IMR-90 (cell line): Measurements from ENCODE around the gene NUB1. TPM values are rescaled to one million over a fixed set of nuclear protein-coding genes. Genes with fewer than 3 reads are reported as not detected.

Experiments
- ATAC-seq: fragments of 200-7000 bp; cut with Tn5 transposase; 2 replicates; pipeline ENCODE4 v1.9.1; 2020; ENCODE audit warnings: low read depth, mild to moderate bottlenecking, moderate library complexity
- BruUV-seq: library from RNA; stranded (reverse); fragments of 400-500 nt; replicated peaks from 2 replicates; lab custom pipeline; 2021; lab: Mats Ljungman, UMichigan
- CTCF ChIA-PET: fragments of 300-600 bp; formaldehyde crosslinking; extraction: SDS; loops from one replicate; lab custom pipeline; 2021; ENCODE audit warnings: antibody characterized with exemption; lab: Yijun Ruan, JAX
- POLR2A ChIA-PET: fragments of 300-600 bp; sonication (Branson Sonifier 250); formaldehyde crosslinking; loops from one replicate; lab custom pipeline; 2022; ENCODE audit warnings: antibody characterized with exemption; ENCODE audit not compliant: unreplicated experiment; lab: Charles Lee
- DNase-seq: peaks from one replicate; pipeline ENCODE4 v3.0.0; 2013
- H2AFZ ChIP-seq: replicated peaks from 2 replicates; pipeline ENCODE3; 2013; ENCODE audit warnings: low read length, mild to moderate bottlenecking; ENCODE audit not compliant: poor library complexity
- H2AK5ac ChIP-seq: 2 replicates; pipeline ENCODE4 v1.6.1; 2013; ENCODE audit warnings: low read depth, low read length, inconsistent platforms
- H2AK9ac ChIP-seq: replicated peaks from 2 replicates; pipeline ENCODE3; 2013; ENCODE audit warnings: mild to moderate bottlenecking, low read depth, low read length, moderate library complexity; ENCODE audit not compliant: poor library complexity
- H2BK120ac ChIP-seq: 2 replicates; pipeline ENCODE4 v1.6.1; 2013; ENCODE audit warnings: low read depth, low read length, inconsistent platforms
- H2BK15ac ChIP-seq: 3 replicates; pipeline ENCODE4 v1.6.1; 2013; ENCODE audit warnings: low read depth, low read length, inconsistent platforms
- H2BK20ac ChIP-seq: 2 replicates; pipeline ENCODE4 v1.6.1; 2013; ENCODE audit warnings: low read depth, mild to moderate bottlenecking, inconsistent platforms, low read length, moderate library complexity
- H2BK5ac ChIP-seq: 2 replicates; pipeline ENCODE4 v1.6.1; 2013; ENCODE audit warnings: mild to moderate bottlenecking, low read depth, low read length, inconsistent platforms; ENCODE audit not compliant: poor library complexity, severe bottlenecking
- H3K14ac ChIP-seq: replicated peaks from 2 replicates; pipeline ENCODE4 v1.6.1; 2013; ENCODE audit warnings: low read depth, low read length, inconsistent platforms
- H3K18ac ChIP-seq: 2 replicates; pipeline ENCODE4 v1.6.1; 2013; ENCODE audit warnings: low read depth, low read length, control low read depth
- H3K23ac ChIP-seq: 2 replicates; pipeline ENCODE4 v1.6.1; 2013; ENCODE audit warnings: low read depth, low read length, inconsistent platforms
- H3K27ac ChIP-seq: 2 replicates; pipeline ENCODE4 v1.5.1; 2013; ENCODE audit warnings: mild to moderate bottlenecking, control low read depth, low read length; ENCODE audit not compliant: insufficient read depth
- H3K27me3 ChIP-seq: 2 replicates; pipeline ENCODE4 v1.6.1; 2013; ENCODE audit warnings: low read length; ENCODE audit not compliant: control insufficient read depth, insufficient read depth
- H3K36me3 ChIP-seq: 2 replicates; pipeline ENCODE4 v1.6.1; 2013; ENCODE audit warnings: low read length, mixed read lengths; ENCODE audit not compliant: control insufficient read depth, insufficient read depth
- H3K4ac ChIP-seq: 2 replicates; pipeline ENCODE4 v1.6.1; 2013; ENCODE audit warnings: low read depth, low read length, inconsistent platforms
- H3K4me1 ChIP-seq: 2 replicates; pipeline ENCODE4 v1.6.1; 2013; ENCODE audit warnings: low read length, mixed read lengths; ENCODE audit not compliant: control insufficient read depth, insufficient read depth
- H3K4me2 ChIP-seq: 2 replicates; pipeline ENCODE4 v1.6.1; 2013; ENCODE audit warnings: low read depth, mild to moderate bottlenecking, control low read depth, low read length, moderate library complexity
- H3K4me3 ChIP-seq: 2 replicates; pipeline ENCODE4 v1.5.1; 2013; ENCODE audit warnings: low read depth, mild to moderate bottlenecking, control low read depth, low read length, moderate library complexity; ENCODE audit not compliant: insufficient read depth
- H3K56ac ChIP-seq: 2 replicates; pipeline ENCODE4 v1.6.1; 2013; ENCODE audit warnings: low read length, inconsistent platforms; ENCODE audit not compliant: insufficient read depth; ENCODE audit errors: extremely low read depth
- H3K79me1 ChIP-seq, 2 experiments: 2 replicates each; pipeline ENCODE4 v1.6.1; 2013; ENCODE audit warnings: low read length in 2 of 2, inconsistent platforms in 1 of 2, low read depth in 1 of 2
- H3K9ac ChIP-seq: 2 replicates; pipeline ENCODE4 v1.6.1; 2013; ENCODE audit warnings: low read depth, low read length, control low read depth
- H3K9me1 ChIP-seq: 2 replicates; pipeline ENCODE4 v1.6.1; 2013; ENCODE audit warnings: low read length, inconsistent platforms; ENCODE audit not compliant: insufficient read depth
- H3K9me3 ChIP-seq: 2 replicates; pipeline ENCODE4 v1.6.1; 2013; ENCODE audit warnings: low read length; ENCODE audit not compliant: control insufficient read depth, insufficient read depth
- H4K20me1 ChIP-seq: 2 replicates; pipeline ENCODE4 v1.6.1; 2013; ENCODE audit warnings: low read length, inconsistent platforms; ENCODE audit not compliant: insufficient read depth
- H4K5ac ChIP-seq: 2 replicates; pipeline ENCODE4 v1.6.1; 2013; ENCODE audit warnings: mild to moderate bottlenecking, low read depth, low read length, control low read depth
- H4K8ac ChIP-seq, 2 experiments: 2 replicates each; pipeline ENCODE4 v1.6.1; 2013; ENCODE audit warnings: low read depth in 2 of 2, low read length in 2 of 2, control low read depth in 1 of 2, inconsistent platforms in 1 of 2
- H4K91ac ChIP-seq: 2 replicates; pipeline ENCODE4 v1.6.1; 2013; ENCODE audit warnings: low read depth, low read length, inconsistent platforms; ENCODE audit not compliant: insufficient read depth
- BHLHE40 ChIP-seq: fragments of 150-350 bp; IDR thresholded peaks from 2 replicates; pipeline ENCODE4 v1.6.1; 2016; ENCODE audit warnings: mild to moderate bottlenecking, low read depth, low read length
- CEBPB ChIP-seq: IDR thresholded peaks from 2 replicates; pipeline ENCODE4 v1.6.1; 2012; ENCODE audit warnings: low read depth, low read length, improper control_type of control experiment
- CHD1 ChIP-seq: IDR thresholded peaks from 2 replicates; pipeline ENCODE4 v1.6.1; 2012; ENCODE audit warnings: low read depth, low read length, improper control_type of control experiment
- FOS ChIP-seq: fragments of 150-350 bp; IDR thresholded peaks from 2 replicates; pipeline ENCODE4 v1.6.1; 2016; ENCODE audit warnings: low read depth, low read length
- MAZ ChIP-seq: IDR thresholded peaks from 2 replicates; pipeline ENCODE4 v1.6.1; 2012; ENCODE audit warnings: low read depth, mild to moderate bottlenecking, low read length, improper control_type of control experiment, moderate library complexity, borderline replicate concordance
- MXI1 ChIP-seq: IDR thresholded peaks from 2 replicates; pipeline ENCODE4 v1.6.1; 2012; ENCODE audit warnings: low read depth, mild to moderate bottlenecking, low read length, moderate library complexity, borderline replicate concordance
- POLR2A ChIP-seq: IDR thresholded peaks from 2 replicates; pipeline ENCODE4 v1.6.1; 2012; ENCODE audit warnings: mild to moderate bottlenecking, low read depth, low read length
- RAD21 ChIP-seq: IDR thresholded peaks from 2 replicates; pipeline ENCODE4 v1.6.1; 2012; ENCODE audit warnings: low read length, improper control_type of control experiment
- RFX5 ChIP-seq: IDR thresholded peaks from 2 replicates; pipeline ENCODE4 v1.8.0; 2012; ENCODE audit warnings: low read depth, mild to moderate bottlenecking, low read length, moderate library complexity
- USF2 ChIP-seq: fragments of 150-350 bp; IDR thresholded peaks from 2 replicates; pipeline ENCODE4 v1.6.1; 2017; ENCODE audit warnings: mild to moderate bottlenecking, antibody characterized with exemption, low read length, low read depth
- WGBS, 2 experiments: methylation state at CpG; one replicate each; pipeline versions ENCODE4 v1.1.5 to v1.1.7; 2013; ENCODE audit warnings: missing lambda C conversion rate in 2 of 2; ENCODE audit not compliant: insufficient read length in 1 of 2; ENCODE audit errors: extremely low coverage in 2 of 2; 5-methylcytosine and 5-hydroxymethylcytosine counted together
- dilution Hi-C: fragments of 300-500 bp; cut with HindIII; formaldehyde crosslinking; loops from one replicate; pipeline ENCODE4 v1.14.3; 2018; ENCODE audit warnings: low sequenced_read_pairs; ENCODE audit not compliant: unreplicated experiment
- in situ Hi-C: fragments of 300-500 bp; cut with MboI; formaldehyde crosslinking; loops from 3 replicates; pipeline ENCODE4 v1.14.3; 2019; ENCODE audit warnings: low sequenced_read_pairs, inconsistent platforms, mixed read lengths
- intact Hi-C: fragments of 100-400 bp; cut with micrococcal nuclease; formaldehyde crosslinking; loops from 2 replicates; pipeline ENCODE4 v1.10.0; 2022
- polyA plus RNA-seq, 3 experiments: library from polyadenylated mRNA; depleted of rRNA; stranded (reverse); fragments of >200 nt; gene quantifications; 2 replicates each; pipeline ENCODE4 v1.2.3, GENCODE V29; 2012; ENCODE audit warnings: low replicate concordance in 1 of 3
- total RNA-seq: library from RNA; depleted of rRNA; stranded (reverse); fragments of >200 nt; gene quantifications from 2 replicates; pipeline ENCODE4 v1.2.3, GENCODE V29; 2012
- TF ChIP-seq, protein P1 (sequence below): fragments of 150-350 bp; IDR thresholded peaks from 2 replicates; pipeline ENCODE4 v1.6.1; 2016; ENCODE audit warnings: low read depth, mild to moderate bottlenecking, low read length, moderate library complexity, borderline replicate concordance

Gene NUB1
- total and polyA plus RNA-seq, 2 of the 4 experiments (the other 2 are of a cell fraction): 20.1 to 29.7 TPM

- TF ChIP-seq MAZ: no peak
Measured at GRCh38 chr7:151408839-151409666, 67.4 kb downstream of the NUB1 start (continued).

- no peak for DNase-seq
- Histone ChIP-seq H4K20me1 (no peaks in the 10 kb centered on the region), H3K4me1 (no peaks in the 10 kb centered on the region), H3K4me3 (peak within 1 kb of the TSS; percentile 36), H3K23ac (no peak within 1 kb of the TSS; the same call in 1 of the 2 replicates), H3K9me1 (0 out of 2 replicates have a peak, but pooled peaks cover 3% of the 10 kb centered on the region), H2AK5ac (no peak within 1 kb of the TSS), H3K18ac (no peak within 1 kb of the TSS; the same call in 1 of the 2 replicates), H3K79me1 (no peaks in the 10 kb centered on the region), H3K27ac (no peak within 1 kb of the TSS), H3K56ac (no peak within 1 kb of the TSS), H4K91ac (no peak within 1 kb of the TSS), H2AK9ac (peak within 1 kb of the TSS; percentile 8), H3K9ac (peak within 1 kb of the TSS; percentile 24; the same call in 1 of the 2 replicates), H2BK15ac (no peak within 1 kb of the TSS), H3K4ac (no peak within 1 kb of the TSS), H3K27me3 (peaks cover 71% of the 10 kb centered on the region), H3K9me3 (no peaks in the 10 kb centered on the region; the same call in 1 of the 2 replicates), H2AFZ (peak within 1 kb of the TSS; percentile 72), H2BK120ac (no peak within 1 kb of the TSS), H4K5ac (no peak within 1 kb of the TSS), H2BK20ac (no peak within 1 kb of the TSS), H2BK5ac (no peak within 1 kb of the TSS), H3K36me3 (no peaks in the 10 kb centered on the region), H3K14ac (no peak within 1 kb of the TSS), H4K8ac (no peak within 1 kb of the TSS), H3K4me2 (peak within 1 kb of the TSS; percentile 37; the same call in 1 of the 2 replicates)
- ChIA-PET CTCF (no interaction called here), POLR2A (no interaction called here)
- BruUV-seq: no TSS peak
- dilution Hi-C loops (no loop called here), in situ Hi-C loops (no loop called here), intact Hi-C loops (no loop called here)
- 0% methylated on average over 5 of the region's 75 CpGs; no CpG with 5 or more reads in 1 of the 2 experiments for WGBS, 2 experiments
- ATAC-seq: peak; percentile 21
- TF ChIP-seq RAD21: no peak
- no peak for TF ChIP-seq POLR2A
- no peak for TF ChIP-seq CHD1
- no peak for TF ChIP-seq MXI1
- TF ChIP-seq BHLHE40: no peak
- TF ChIP-seq MAZ: no peak
- TF ChIP-seq, protein P1, sequence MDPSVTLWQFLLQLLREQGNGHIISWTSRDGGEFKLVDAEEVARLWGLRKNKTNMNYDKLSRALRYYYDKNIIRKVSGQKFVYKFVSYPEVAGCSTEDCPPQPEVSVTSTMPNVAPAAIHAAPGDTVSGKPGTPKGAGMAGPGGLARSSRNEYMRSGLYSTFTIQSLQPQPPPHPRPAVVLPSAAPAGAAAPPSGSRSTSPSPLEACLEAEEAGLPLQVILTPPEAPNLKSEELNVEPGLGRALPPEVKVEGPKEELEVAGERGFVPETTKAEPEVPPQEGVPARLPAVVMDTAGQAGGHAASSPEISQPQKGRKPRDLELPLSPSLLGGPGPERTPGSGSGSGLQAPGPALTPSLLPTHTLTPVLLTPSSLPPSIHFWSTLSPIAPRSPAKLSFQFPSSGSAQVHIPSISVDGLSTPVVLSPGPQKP: no peak
- TF ChIP-seq CEBPB: no peak
- no peak for TF ChIP-seq USF2
- TF ChIP-seq FOS: no peak
- no peak for TF ChIP-seq RFX5
Measured at GRCh38 chr7:151409667-151410404, 68.2 kb downstream of the NUB1 start, which contains the start of gene WDR86. WDR86 (minus strand) TSS chr7:151410038; CDS start chr7:151409589, 449 bp downstream.
